ENCODE data around the gene NFE2L1.

The NFE2L1 gene

DNA sequence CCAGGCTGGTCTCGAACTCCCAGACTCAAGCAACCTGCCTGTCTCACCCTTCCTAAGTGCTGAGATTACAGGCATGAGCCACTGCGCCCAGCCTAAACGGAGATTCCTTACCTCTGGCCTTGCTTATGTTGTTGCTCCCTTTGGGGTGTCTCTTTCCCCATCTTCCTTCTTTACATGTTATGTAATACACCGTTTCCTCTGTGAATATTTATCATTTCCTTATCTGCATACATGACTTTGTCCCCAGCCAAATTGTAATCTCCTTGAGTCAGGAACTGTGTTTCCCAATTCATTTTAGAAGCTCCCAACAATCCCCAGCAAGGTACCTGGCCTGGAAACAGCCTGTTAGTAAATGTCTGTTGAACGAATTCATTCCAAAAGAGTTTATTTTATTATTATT lies 26.2 kb upstream of the NFE2L1 start:
- CTCF ChIA-PET, result interaction anchor here (0.7 to 2.3 kb wide), 4 partner anchors 11 to 1125 kb away, joined by 6 to 10 read pairs (median 7); no protein-coding TSS in a partner anchor
- no peak for DNase-seq (ENCODE audit: extremely low spot score)
- POLR2A ChIA-PET, result interaction anchor here (0.9 to 2.7 kb wide), 2 partner anchors 51 to 86 kb away, joined by 3 to 11 read pairs; partner anchors contain the start of genes CDK5RAP3 and SNX11
- no peak for TF ChIP-seq SP1 (IDR thresholded peaks at IDR 0.05)
- no peak for TF ChIP-seq FOXM1 (IDR thresholded peaks at IDR 0.05; ENCODE audit: borderline replicate concordance)
- TF ChIP-seq TARDBP (IDR thresholded peaks at IDR 0.05), result no peak
- no peak for TF ChIP-seq ELF4 (IDR thresholded peaks at IDR 0.05)
- no peak for TF ChIP-seq LEF1 (IDR thresholded peaks at IDR 0.05; ENCODE audit: borderline replicate concordance)
- TF ChIP-seq FOXK2 (IDR thresholded peaks at IDR 0.05), result no peak
- no peak for TF ChIP-seq SUZ12 (IDR thresholded peaks at IDR 0.05)
- TF ChIP-seq ZNF384 (IDR thresholded peaks at IDR 0.05), result no peak

DNA sequence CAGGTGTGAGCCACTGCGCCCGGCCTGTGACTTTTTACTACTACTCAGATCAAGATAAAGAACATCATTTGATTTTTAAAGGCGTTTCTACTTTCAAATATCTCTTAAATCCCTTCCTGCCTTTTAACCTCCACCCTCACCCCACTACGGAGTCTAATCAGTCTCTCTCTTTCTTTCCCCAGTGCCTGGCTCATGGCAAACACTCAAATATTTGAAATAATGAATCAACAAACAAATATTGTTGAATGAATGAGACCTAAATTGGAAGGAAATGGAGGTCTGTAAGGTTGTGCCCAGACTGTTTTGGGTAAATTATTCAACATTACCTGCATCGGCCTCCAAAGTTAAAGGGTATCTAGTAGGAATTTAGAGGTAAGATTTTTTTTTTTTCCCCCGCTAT lies 25.3 kb upstream of the NFE2L1 start:
- DNase-seq (ENCODE audit: extremely low spot score), result no peak
- TF ChIP-seq L3MBTL2 (conservative IDR thresholded peaks at IDR 0.05), result no peak
- TF ChIP-seq SP1 (IDR thresholded peaks at IDR 0.05), result no peak
- no peak for TF ChIP-seq FOXK2 (IDR thresholded peaks at IDR 0.05)
- no peak for TF ChIP-seq BHLHE40 (IDR thresholded peaks at IDR 0.05; ENCODE audit: borderline replicate concordance)
- no peak for TF ChIP-seq CTBP1 (IDR thresholded peaks at IDR 0.05; ENCODE audit: borderline replicate concordance)
- no peak for TF ChIP-seq ELF4 (IDR thresholded peaks at IDR 0.05)
- no peak for TF ChIP-seq NFRKB (IDR thresholded peaks at IDR 0.05)
- TF ChIP-seq FOXA1 (IDR thresholded peaks at IDR 0.05), result no peak
- TF ChIP-seq PKNOX1 (IDR thresholded peaks at IDR 0.05), result no peak
- no peak for TF ChIP-seq ZNF384 (IDR thresholded peaks at IDR 0.05)
- TF ChIP-seq HDGF (IDR thresholded peaks at IDR 0.05; ENCODE audit: borderline replicate concordance), result no peak
- no peak for TF ChIP-seq TARDBP (IDR thresholded peaks at IDR 0.05)
- no peak for TF ChIP-seq ARNT (IDR thresholded peaks at IDR 0.05)
- no peak for TF ChIP-seq LEF1 (IDR thresholded peaks at IDR 0.05; ENCODE audit: borderline replicate concordance)
- TF ChIP-seq FOXM1 (IDR thresholded peaks at IDR 0.05; ENCODE audit: borderline replicate concordance), result no peak
- no peak for TF ChIP-seq SUZ12 (IDR thresholded peaks at IDR 0.05)
- POLR2A ChIA-PET, result interaction anchor here (1.2 to 2.7 kb wide), 2 partner anchors 52 to 82 kb away, joined by 3 to 11 read pairs; partner anchors contain the start of genes CDK5RAP3 and PNPO
- CTCF ChIA-PET, result no interaction called here

GRCh38 chr17:48023400-48024148 lies 24.6 kb upstream of the NFE2L1 start:
- peak; percentile 94 for TF ChIP-seq PKNOX1 (IDR thresholded peaks at IDR 0.05)
- no peak for TF ChIP-seq ARNT (IDR thresholded peaks at IDR 0.05)
- DNase-seq (ENCODE audit: extremely low spot score), result no peak
- ChIA-PET CTCF (no interaction called here), POLR2A (interaction anchor here (1.2 kb wide), 1 partner anchor 82 kb away, joined by 3 read pairs; the partner anchor contains the start of gene PNPO)

DNA sequence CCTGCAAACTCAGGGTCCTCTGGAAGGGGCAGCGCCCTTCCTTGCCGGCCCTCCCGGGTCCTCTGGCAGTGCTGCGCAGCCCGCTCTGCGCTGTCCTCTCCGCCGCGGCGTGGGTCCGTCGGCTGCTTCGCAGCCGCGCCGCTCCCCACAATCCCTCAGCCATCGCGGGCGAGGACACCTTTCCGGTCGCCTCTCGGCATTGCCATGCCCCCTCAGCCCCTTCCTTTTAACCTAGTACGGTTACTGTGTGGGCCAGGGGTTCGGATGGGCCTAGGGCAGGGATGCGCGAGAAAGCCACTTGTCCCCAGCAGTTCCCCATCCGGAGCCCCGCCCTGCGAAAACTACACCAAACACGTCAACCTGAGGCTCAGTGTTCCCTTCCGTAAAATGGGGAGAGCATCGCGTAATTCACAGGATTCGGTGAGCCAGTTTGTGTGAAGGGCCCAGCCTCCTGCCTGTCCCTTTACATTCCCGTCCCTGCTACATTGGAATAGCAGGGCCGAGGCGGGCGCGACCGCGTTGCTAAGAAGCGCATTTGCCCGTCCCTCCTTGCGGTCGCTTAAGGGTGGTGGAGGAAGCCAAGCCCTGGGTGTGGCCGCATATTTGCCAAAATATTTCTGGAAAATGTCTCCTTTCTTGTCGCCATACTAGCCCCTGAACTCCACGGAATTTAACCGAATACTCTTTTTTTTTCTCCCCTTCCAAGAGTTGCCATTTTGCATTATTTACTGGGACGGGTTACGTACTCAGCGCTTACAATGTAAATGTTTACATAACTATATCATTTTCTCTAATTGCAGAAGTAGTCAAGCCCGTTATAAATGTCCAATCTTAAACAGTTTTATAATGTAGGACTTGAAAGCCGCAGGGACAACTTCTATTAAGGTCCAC lies 23.8 kb upstream of the NFE2L1 start:
- TF ChIP-seq CTBP1 (IDR thresholded peaks at IDR 0.05; ENCODE audit: borderline replicate concordance), result no peak
- no peak for TF ChIP-seq BHLHE40 (IDR thresholded peaks at IDR 0.05; ENCODE audit: borderline replicate concordance)
- no peak; the same call in 1 of the 2 replicates for TF ChIP-seq L3MBTL2 (conservative IDR thresholded peaks at IDR 0.05)
- TF ChIP-seq LEF1 (IDR thresholded peaks at IDR 0.05; ENCODE audit: borderline replicate concordance), result no peak
- no peak for TF ChIP-seq ELF4 (IDR thresholded peaks at IDR 0.05)
- TF ChIP-seq FOXK2 (IDR thresholded peaks at IDR 0.05), result no peak
- no peak for TF ChIP-seq ZNF384 (IDR thresholded peaks at IDR 0.05)
- no peak for TF ChIP-seq ARNT (IDR thresholded peaks at IDR 0.05)
- TF ChIP-seq TARDBP (IDR thresholded peaks at IDR 0.05), result no peak
- no peak for TF ChIP-seq SUZ12 (IDR thresholded peaks at IDR 0.05)
- no peak for TF ChIP-seq PKNOX1 (IDR thresholded peaks at IDR 0.05)
- TF ChIP-seq HDGF (IDR thresholded peaks at IDR 0.05; ENCODE audit: borderline replicate concordance), result no peak
- DNase-seq (ENCODE audit: extremely low spot score), result no peak
- POLR2A ChIA-PET, result interaction anchor here (0.6 to 7.9 kb wide), 5 partner anchors 22 to 83 kb away, joined by 3 to 121 read pairs (median 4); partner anchors contain the start of genes CBX1, NFE2L1 and PNPO
- CTCF ChIA-PET, result interaction anchor here (0.6 to 3.5 kb wide), 12 partner anchors 14 to 123 kb away, joined by 3 to 27 read pairs (median 8); no protein-coding TSS in a partner anchor

DNA sequence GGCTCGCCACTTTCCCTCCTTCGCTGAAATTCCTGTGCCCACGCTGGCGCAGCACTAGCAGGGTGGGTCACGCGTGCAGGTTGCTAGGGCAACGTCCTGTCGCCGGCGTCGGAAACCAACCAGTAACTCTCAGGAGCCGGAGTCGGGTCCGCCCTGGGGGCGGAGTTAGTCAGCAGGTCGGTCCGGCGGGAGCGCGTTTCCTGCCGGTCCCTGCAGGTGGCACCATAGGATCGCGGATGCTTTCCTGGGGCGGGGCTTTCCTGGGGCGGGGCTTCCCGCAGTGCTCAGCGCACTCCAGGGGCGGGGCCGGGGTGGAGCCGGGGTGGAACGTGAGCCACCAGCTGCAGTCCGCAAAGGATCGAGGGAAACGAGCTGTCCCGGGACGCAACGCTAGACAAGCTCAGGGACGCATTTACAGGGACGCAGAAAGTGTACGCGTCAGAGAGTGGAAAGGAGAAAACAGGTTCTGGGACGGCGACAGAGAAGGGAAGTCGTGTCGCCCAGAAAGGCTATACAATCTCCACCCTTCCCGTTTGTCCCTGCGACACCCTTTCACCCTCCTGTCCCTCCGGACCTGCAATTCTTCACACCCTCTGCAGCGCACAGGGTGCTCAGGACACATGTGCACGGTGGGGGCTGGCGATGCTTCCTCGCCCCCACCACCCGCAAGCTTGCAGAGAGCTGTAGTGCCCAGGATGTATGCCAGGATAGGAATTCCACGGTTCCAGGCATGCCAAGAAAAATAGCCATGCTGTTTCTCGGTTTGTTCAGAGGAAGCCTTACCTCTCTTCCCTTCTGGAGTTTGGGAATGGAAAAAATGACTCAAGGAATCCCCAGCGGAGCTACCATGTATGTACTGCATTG lies 22.9 kb upstream of the NFE2L1 start:
- peak; percentile 98 for DNase-seq (ENCODE audit: extremely low spot score)
- ChIA-PET POLR2A (interaction anchor here (0.6 to 7.9 kb wide), 6 partner anchors 22 to 84 kb away, joined by 3 to 121 read pairs (median 4); partner anchors contain the start of genes CBX1, NFE2L1 and PNPO), CTCF (interaction anchor here (0.6 to 3.5 kb wide), 19 partner anchors 14 to 240 kb away, joined by 3 to 27 read pairs (median 6); partner anchors contain the start of gene PNPO)
- no peak for TF ChIP-seq ZNF384 (IDR thresholded peaks at IDR 0.05)
- no peak for TF ChIP-seq SUZ12 (IDR thresholded peaks at IDR 0.05)
- no peak for TF ChIP-seq FOXK2 (IDR thresholded peaks at IDR 0.05)
- TF ChIP-seq LEF1 (IDR thresholded peaks at IDR 0.05; ENCODE audit: borderline replicate concordance), result no peak
- 0 out of 2 replicates have a peak, but pooled peaks have one; percentile 39 for TF ChIP-seq HDGF (IDR thresholded peaks at IDR 0.05; ENCODE audit: borderline replicate concordance)
- TF ChIP-seq L3MBTL2 (conservative IDR thresholded peaks at IDR 0.05), result peak; percentile 78
- no peak for TF ChIP-seq SP1 (IDR thresholded peaks at IDR 0.05)
- peak; percentile 93 for TF ChIP-seq PKNOX1 (IDR thresholded peaks at IDR 0.05)
- no peak for TF ChIP-seq TARDBP (IDR thresholded peaks at IDR 0.05)
- TF ChIP-seq CTBP1 (IDR thresholded peaks at IDR 0.05; ENCODE audit: borderline replicate concordance), result no peak
- TF ChIP-seq NFRKB (IDR thresholded peaks at IDR 0.05), result no peak
